Sigmoid colon (tissue), 7 donors: ENCODE data around the gene UBE2H. TPM values are rescaled to one million over a fixed set of nuclear protein-coding genes. Genes with fewer than 3 reads are reported as not detected.

Experiments used
- DNase-seq: peaks from one replicate; pipeline ENCODE4 v3.0.0-alpha.2; 2019
- H3K27ac ChIP-seq, 4 donors: fragments of 200-600 bp; sonication (generic); one replicate each; pipeline ENCODE4 v1.5.1; 2016 to 2019; ENCODE audit warnings: mild to moderate bottlenecking in 1 of 4
- H3K27me3 ChIP-seq, 3 donors: fragments of 200-600 bp; sonication (generic); one replicate each; pipeline ENCODE4 v1.5.1; 2019; ENCODE audit warnings: mild to moderate bottlenecking in 1 of 3
- H3K36me3 ChIP-seq, 4 donors: fragments of 200-600 bp; sonication (generic); one replicate each; pipeline ENCODE4 v1.5.1; 2016 to 2019
- H3K4me1 ChIP-seq, 4 donors: fragments of 200-600 bp; sonication (generic); one replicate each; pipeline ENCODE4 v1.5.1; 2017 to 2019
- H3K4me3 ChIP-seq, 4 donors: fragments of 200-600 bp; sonication (generic); one replicate each; pipeline ENCODE4 v1.5.1; 2017 to 2019; ENCODE audit warnings: mild to moderate bottlenecking in 2 of 4, moderate library complexity in 1 of 4
- H3K9me3 ChIP-seq, 4 donors: fragments of 200-600 bp in 3 of 4; sonication (generic) in 3 of 4; one replicate each; pipeline versions ENCODE4 v1.5.1 to v1.6.1; 2013 to 2019
- EP300 ChIP-seq, 4 donors: sonication (generic); formaldehyde crosslinking; IDR thresholded peaks; one replicate each; pipeline ENCODE4 v1.6.1; 2017; ENCODE audit warnings: antibody characterized with exemption in 4 of 4
- POLR2A ChIP-seq, 2 donors: fragments of 450-650 bp; IDR thresholded peaks; one replicate each; pipeline ENCODE4 v1.6.1; 2016; ENCODE audit warnings: antibody characterized with exemption in 2 of 2, mild to moderate bottlenecking in 2 of 2, moderate library complexity in 2 of 2
- POLR2AphosphoS5 ChIP-seq, 4 donors: sonication (generic); formaldehyde crosslinking; IDR thresholded peaks; one replicate each; pipeline ENCODE4 v1.6.1; 2017; ENCODE audit warnings: antibody characterized with exemption in 4 of 4
- WGBS, 2 donors: extraction: QIAGEN DNeasy Blood & Tissue Kit; methylation state at CpG; one replicate each; pipeline ENCODE4 v1.1.7; 2013; 5-methylcytosine and 5-hydroxymethylcytosine counted together
- intact Hi-C: fragments of 100-400 bp; cut with DNase I; formaldehyde crosslinking; loops from one replicate; pipeline ENCODE4 v1.15.1; 2023
- polyA plus RNA-seq, 3 donors: library from polyadenylated mRNA; stranded (reverse); fragments of 200-250 nt; gene quantifications; one replicate each; pipeline ENCODE4 v1.2.3, GENCODE V29; 2013
- small RNA-seq, 3 donors: library from RNA; depleted of rRNA; stranded (forward); fragments of <200 nt; gene quantifications; one replicate each; pipeline ENCODE3, GENCODE V24; 2016
- total RNA-seq, 4 donors: library from RNA; depleted of rRNA; stranded (reverse); fragments of >200 nt; gene quantifications; one replicate each; pipeline ENCODE4 v1.1.0, GENCODE V29; 2016
- TF ChIP-seq, protein P1 (sequence below), 4 experiments: fragments of 450-650 bp in 3 of 4; fragments of 200-600 bp in 1 of 4; IDR thresholded peaks; one replicate each; pipeline ENCODE4 v1.5.1; 2016 to 2019; ENCODE audit warnings: antibody characterized with exemption in 4 of 4, mild to moderate bottlenecking in 3 of 4, moderate library complexity in 2 of 4
- donor health status: healthy with polysubstance abuse.
- donor health status: Bipolar disorder and iron deficiency.
- donor health status: healthy.

The UBE2H gene
- total and polyA plus RNA-seq, 7 donors: 20.4 to 99.7 (median 68.8) TPM

DNA sequence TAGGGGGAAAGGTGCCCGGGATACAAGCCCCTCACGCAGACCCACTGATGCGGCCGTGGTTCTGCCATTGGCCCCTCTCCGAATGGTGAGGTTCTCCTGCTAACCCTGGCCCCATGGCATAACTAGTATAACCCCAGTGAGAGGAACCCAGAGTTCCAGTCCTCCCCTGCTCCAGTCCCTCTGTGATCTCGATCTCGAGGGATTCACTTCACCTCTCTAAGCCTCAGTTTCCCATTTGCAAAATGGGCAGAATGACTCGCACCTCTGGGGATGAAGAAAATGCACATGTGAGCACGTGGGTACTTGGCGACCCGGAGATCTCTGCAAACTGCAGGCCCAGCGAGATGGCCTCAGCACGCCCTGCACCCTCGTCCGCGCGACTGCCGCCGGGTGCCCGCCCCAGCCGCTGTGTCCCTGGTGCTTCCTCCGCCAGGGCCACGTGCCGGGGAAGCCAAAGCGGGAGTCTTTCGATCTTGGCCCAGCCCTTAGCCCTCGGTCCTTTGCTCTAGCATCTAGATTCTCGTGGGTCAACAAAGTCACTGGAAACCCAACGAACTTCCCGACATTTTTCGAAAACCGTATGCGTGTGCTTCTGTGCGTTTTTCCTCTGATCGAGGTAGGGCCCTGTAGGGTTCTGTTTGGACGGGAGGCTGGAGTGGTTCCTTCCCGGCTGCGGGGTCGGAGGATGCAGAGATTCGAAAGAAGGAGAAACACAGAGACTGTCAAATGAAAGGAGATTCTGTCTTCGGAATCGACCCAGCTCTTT is 169.8 kb downstream of the UBE2H start:
- no peak for DNase-seq
- Histone ChIP-seq H3K9me3 (no peaks in the 10 kb centered on the region), H3K36me3 (no peaks in the 10 kb centered on the region), H3K27ac (no peak overlapping the region), H3K27me3 (peaks cover 76 to 100% (median 95%) of the 10 kb centered on the region in 3 donors), H3K4me1 (peaks cover 0 to 77% (median 75%) of the 10 kb centered on the region in 4 donors), H3K4me3 (no peak overlapping the region)
- no peak for TF ChIP-seq POLR2A (IDR thresholded peaks at IDR 0.05)
- TF ChIP-seq POLR2AphosphoS5 (IDR thresholded peaks at IDR 0.05): peak in 1 of 4 donors; percentile 49
- intact Hi-C loops: no loop called here
- WGBS, 2 donors: 6 to 7% methylated on average over 42 of the region's 42 CpGs

DNA sequence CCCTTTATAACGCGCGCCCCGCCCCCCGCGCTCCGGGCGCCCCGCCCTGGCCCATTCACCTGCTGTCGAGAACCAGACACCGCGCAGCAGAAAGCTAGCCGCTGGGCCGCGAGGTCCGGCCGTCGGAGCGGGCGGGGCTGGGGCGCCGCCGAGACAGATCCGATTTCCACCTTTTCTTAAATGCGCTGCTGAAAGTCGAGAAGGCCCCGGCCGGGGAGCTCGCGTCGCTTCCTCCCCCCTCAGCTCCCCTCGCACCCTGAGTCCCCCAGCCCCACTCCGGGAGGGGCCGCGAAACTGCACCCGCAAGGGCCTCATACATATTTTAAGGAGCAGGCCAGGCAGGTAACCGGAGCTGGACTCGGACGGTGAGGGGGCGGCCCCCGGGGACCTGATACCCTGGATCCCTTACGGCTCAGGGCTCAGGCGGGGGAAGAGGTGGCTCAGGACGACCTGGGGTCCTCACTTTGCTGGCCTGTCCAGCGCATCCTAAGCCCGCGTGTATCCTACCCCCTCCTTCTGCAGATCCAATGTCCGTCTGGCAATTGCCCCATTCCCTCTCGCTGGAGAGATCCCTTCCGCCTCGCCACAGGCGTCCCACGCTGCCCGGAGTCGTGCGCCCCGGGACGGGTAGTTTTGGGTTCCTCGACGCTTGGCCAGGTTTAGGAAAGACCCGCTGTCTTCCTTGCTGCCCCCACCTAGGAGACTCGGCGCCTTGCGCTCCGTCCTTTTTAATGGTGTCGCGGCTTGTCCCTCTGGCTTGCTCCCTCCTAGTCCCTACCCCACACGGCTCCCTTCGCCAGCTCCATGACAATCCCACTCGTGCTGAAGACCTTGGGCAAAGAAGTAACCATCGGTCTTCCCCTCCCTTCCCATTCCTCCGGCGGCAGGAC is 170.6 kb downstream of the UBE2H start:
- intact Hi-C loops: no loop called here
- peaks cover 84 to 100% (median 100%) of the 10 kb centered on the region in 3 donors for H3K27me3 ChIP-seq
- H3K4me3 ChIP-seq: no peak overlapping the region
- no peak overlapping the region for H3K27ac ChIP-seq
- H3K9me3 ChIP-seq: no peaks in the 10 kb centered on the region
- no peaks in the 10 kb centered on the region for H3K36me3 ChIP-seq
- TF ChIP-seq POLR2A (IDR thresholded peaks at IDR 0.05) (no peak), POLR2AphosphoS5 (IDR thresholded peaks at IDR 0.05) (no peak), EP300 (IDR thresholded peaks at IDR 0.05) (no peak)
- TF ChIP-seq, protein P1, sequence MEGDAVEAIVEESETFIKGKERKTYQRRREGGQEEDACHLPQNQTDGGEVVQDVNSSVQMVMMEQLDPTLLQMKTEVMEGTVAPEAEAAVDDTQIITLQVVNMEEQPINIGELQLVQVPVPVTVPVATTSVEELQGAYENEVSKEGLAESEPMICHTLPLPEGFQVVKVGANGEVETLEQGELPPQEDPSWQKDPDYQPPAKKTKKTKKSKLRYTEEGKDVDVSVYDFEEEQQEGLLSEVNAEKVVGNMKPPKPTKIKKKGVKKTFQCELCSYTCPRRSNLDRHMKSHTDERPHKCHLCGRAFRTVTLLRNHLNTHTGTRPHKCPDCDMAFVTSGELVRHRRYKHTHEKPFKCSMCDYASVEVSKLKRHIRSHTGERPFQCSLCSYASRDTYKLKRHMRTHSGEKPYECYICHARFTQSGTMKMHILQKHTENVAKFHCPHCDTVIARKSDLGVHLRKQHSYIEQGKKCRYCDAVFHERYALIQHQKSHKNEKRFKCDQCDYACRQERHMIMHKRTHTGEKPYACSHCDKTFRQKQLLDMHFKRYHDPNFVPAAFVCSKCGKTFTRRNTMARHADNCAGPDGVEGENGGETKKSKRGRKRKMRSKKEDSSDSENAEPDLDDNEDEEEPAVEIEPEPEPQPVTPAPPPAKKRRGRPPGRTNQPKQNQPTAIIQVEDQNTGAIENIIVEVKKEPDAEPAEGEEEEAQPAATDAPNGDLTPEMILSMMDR (IDR thresholded peaks at IDR 0.05): no peak
- peaks cover 0 to 77% (median 75%) of the 10 kb centered on the region in 4 donors for H3K4me1 ChIP-seq
- WGBS, 2 donors: 2 to 4% methylated on average over 73 of the region's 73 CpGs
- DNase-seq: no peak

DNA sequence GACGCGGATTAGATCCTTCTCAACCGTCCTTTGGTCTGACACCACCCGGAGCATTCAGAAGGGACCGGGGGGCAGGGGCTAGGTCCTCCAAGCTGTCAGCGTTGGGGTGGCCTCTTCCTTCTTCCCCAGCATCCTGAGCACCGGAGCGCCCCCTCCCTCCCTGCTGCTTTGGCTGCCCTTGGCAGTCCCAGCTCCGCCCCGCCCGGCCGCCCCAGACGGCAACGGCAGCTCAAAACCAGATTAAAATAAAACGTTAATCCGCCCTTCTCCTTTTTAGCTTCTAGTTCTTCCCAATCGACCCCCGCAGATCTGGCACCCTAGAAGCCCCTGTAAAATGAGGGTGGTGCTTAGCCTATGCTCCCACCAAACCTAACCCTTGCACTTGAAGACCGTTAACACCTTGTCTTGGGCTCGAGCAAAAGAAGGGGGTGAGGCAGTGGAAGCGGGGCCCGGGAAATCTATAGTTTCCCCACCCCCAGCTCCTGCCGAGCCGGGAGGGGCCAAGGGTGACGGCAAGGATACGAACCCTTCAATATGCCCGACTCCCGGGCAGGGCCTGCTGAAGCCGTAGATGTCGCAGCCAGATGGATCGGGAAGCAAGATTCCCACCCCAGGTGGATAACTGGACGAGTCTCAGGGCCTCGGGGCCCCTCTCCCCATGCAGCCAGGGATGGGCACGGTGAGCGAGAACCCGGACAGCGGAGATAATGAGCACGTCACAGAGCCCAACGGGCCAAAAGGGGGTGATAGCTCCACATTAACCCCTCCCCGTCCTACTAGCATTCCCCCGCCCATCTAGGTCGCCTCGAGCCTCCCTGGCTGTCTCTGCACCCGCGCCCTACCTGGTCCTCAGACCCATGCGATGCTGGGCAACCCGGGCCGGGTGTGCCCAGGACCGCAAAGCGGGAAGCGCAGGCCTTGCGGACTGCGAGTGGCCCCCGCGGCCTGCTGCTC is 171.5 kb downstream of the UBE2H start:
- 1 to 3% methylated on average over 55 of the region's 55 CpGs for WGBS, 2 donors
- Histone ChIP-seq H3K27me3 (peaks cover 84 to 100% (median 94%) of the 10 kb centered on the region in 3 donors), H3K4me3 (peak overlapping the region in 2 of 4 donors; percentile 33 to 48), H3K9me3 (no peaks in the 10 kb centered on the region), H3K36me3 (no peaks in the 10 kb centered on the region), H3K4me1 (peaks cover 0 to 77% (median 75%) of the 10 kb centered on the region in 4 donors), H3K27ac (no peak overlapping the region)
- intact Hi-C loops: no loop called here
- DNase-seq: no peak
- TF ChIP-seq EP300 (IDR thresholded peaks at IDR 0.05) (no peak), POLR2A (IDR thresholded peaks at IDR 0.05) (no peak), POLR2AphosphoS5 (IDR thresholded peaks at IDR 0.05) (no peak)
- TF ChIP-seq, protein P1 (IDR thresholded peaks at IDR 0.05): no peak

Small RNA genes lying within 50 kb of the gene (small RNA-seq; reads per million reads assigned to genes)
- 0 reads per million in 3 donors for gene RF00019

Other genes starting within 250 kb of the UBE2H start
- 10 to 100 TPM; 10.5 to 19.4 (median 15.1) TPM for gene ZC3HC1, start 98.4 kb upstream of the UBE2H start, total RNA-seq
- 10 to 100 TPM in 1 of 3 donors, 1 to 10 TPM in 2; 8.4 to 11.7 (median 9.9) TPM for gene ZC3HC1, start 98.4 kb upstream of the UBE2H start, polyA plus RNA-seq
- gene KLHDC10, start 117.6 kb upstream of the UBE2H start, total RNA-seq: 10 to 100 TPM; 16.3 to 22.5 (median 17.8) TPM
- 10 to 100 TPM in 2 of 3 donors, 1 to 10 TPM in 1; 7.8 to 11.5 (median 11.3) TPM for gene KLHDC10, start 117.6 kb upstream of the UBE2H start, polyA plus RNA-seq